GM18951 (cell line): ENCODE results near the gene CHAC1.

Experiments used
- POLR2A ChIP-seq: IDR thresholded peaks from 4 replicates; pipeline ENCODE4 v1.6.1; 2011; ENCODE audit warnings: mild to moderate bottlenecking; ENCODE audit not compliant: insufficient read length, insufficient read depth; ENCODE audit errors: extremely low read depth
- in situ Hi-C: fragments of 300-500 bp; cut with MboI; formaldehyde crosslinking; loops from one replicate; pipeline ENCODE4 v1.12.0; 2022; ENCODE audit warnings: low sequenced_read_pairs, mixed read lengths, inconsistent platforms; ENCODE audit not compliant: unreplicated experiment

The CHAC1 gene

GRCh38 chr15:40927495-40927872, 25.8 kb upstream of the CHAC1 start:
- TF ChIP-seq POLR2A: no peak
- in situ Hi-C loops: loop anchor here (10.0 kb wide), 1 partner anchor 397 kb away; no protein-coding TSS in a partner anchor

GRCh38 chr15:40927873-40928806, 25.1 kb upstream of the CHAC1 start:
- TF ChIP-seq POLR2A: no peak
- in situ Hi-C loops: loop anchor here (10.0 kb wide), 1 partner anchor 397 kb away; no protein-coding TSS in a partner anchor

DNA sequence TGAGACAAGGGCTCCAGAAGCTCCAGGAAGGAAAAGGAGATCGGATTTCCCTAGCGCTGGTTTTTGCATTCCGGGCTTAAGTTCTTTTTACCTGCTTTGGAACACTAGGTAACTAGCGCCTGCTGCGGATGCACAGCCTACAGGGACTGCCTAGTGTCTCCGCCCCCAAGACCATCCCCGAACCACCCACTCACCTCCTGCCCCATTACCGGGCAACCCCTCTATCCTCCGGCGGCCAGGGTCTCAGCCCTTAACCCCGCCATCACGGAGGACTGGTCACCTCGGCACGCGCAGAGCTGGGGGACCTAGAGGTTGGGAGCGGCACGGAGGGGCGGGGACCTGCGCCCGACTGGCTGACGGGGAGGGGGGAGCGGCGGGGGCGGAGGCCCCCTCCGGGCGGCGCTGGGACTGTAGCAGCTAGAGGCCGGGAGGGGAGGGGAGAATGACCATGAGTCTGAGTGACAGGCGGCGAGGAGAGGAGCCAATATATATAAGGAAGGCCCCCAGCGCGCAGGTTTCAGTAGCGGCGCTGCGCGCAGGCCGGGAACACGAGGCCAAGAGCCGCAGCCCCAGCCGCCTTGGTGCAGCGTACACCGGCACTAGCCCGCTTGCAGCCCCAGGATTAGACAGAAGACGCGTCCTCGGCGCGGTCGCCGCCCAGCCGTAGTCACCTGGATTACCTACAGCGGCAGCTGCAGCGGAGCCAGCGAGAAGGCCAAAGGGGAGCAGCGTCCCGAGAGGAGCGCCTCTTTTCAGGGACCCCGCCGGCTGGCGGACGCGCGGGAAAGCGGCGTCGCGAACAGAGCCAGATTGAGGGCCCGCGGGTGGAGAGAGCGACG, 24.2 kb upstream of the CHAC1 start, which contains the start of gene DLL4:
Gene DLL4 (plus strand): TSS at position 520 of the 839 bp plus-strand sequence. CDS start 329 bp downstream, outside the sequence.
- in situ Hi-C loops: loop anchor here (10.0 kb wide), 1 partner anchor 396 kb away; no protein-coding TSS in a partner anchor
- TF ChIP-seq POLR2A: peak; percentile 76

DNA sequence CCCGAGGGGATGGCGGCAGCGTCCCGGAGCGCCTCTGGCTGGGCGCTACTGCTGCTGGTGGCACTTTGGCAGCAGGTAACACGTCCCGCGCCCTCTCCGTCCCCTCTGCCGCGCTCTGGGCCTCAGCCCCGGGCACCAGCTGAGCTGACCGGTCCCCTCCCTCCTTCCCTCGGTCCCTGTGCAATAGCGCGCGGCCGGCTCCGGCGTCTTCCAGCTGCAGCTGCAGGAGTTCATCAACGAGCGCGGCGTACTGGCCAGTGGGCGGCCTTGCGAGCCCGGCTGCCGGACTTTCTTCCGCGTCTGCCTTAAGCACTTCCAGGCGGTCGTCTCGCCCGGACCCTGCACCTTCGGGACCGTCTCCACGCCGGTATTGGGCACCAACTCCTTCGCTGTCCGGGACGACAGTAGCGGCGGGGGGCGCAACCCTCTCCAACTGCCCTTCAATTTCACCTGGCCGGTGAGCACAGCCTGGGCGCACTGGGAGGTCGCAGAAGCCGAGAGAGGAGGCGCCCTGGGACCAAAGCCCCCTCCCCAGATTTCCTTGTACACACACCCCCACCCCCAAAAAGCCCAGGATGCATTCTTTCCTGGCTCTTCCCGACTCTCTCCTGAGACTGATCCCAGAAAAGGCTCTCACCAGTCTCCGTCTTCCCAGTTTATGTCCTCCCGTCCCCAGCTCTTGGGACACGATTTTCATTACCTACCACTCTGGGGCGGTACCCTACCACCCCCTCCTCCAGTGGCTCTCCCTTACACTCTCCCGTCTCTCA, 23.4 kb upstream of the CHAC1 start:
- TF ChIP-seq POLR2A: no peak
- in situ Hi-C loops: loop anchor here (10.0 kb wide), 1 partner anchor 395 kb away; no protein-coding TSS in a partner anchor

DNA sequence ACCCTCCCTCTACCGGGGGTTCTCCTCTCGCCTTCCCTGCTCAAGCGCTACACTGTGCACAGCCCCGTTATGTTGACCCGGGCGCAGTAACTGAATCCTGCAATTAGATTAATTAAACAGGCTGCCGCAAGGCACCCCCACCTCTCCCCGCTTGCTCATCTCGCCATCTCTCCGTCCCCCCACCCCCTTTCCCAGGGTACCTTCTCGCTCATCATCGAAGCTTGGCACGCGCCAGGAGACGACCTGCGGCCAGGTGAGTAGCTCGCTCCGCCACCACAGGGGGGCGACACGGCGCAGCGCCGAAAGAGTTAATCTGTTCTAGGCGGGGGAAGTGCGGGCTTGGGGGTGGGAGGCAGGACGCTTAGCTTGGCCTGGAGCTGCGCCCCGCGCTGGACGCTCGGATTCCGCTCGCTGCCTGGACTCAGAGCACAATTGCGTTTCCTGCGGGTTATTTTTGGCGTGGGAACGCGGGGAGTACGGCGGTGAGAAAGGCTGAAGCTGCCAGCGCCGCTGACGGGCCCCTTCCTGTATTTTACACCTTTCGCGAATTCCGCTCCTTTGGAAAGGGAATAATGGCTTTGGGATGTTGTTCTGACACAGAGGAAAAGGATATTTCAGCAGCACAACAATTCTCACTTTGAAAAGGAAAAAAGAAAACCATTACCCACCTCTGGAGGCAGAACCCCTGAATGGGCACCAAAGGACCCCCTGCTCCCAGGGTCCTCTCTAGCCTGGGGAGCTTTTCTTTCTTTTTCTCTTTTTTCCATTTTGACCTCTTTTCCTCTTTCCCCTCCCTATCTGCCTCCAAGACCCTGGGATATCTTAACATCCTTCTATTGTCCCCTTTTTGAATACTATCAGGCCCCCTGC, 22.6 kb upstream of the CHAC1 start:
- no peak for TF ChIP-seq POLR2A
- in situ Hi-C loops: no loop called here

DNA sequence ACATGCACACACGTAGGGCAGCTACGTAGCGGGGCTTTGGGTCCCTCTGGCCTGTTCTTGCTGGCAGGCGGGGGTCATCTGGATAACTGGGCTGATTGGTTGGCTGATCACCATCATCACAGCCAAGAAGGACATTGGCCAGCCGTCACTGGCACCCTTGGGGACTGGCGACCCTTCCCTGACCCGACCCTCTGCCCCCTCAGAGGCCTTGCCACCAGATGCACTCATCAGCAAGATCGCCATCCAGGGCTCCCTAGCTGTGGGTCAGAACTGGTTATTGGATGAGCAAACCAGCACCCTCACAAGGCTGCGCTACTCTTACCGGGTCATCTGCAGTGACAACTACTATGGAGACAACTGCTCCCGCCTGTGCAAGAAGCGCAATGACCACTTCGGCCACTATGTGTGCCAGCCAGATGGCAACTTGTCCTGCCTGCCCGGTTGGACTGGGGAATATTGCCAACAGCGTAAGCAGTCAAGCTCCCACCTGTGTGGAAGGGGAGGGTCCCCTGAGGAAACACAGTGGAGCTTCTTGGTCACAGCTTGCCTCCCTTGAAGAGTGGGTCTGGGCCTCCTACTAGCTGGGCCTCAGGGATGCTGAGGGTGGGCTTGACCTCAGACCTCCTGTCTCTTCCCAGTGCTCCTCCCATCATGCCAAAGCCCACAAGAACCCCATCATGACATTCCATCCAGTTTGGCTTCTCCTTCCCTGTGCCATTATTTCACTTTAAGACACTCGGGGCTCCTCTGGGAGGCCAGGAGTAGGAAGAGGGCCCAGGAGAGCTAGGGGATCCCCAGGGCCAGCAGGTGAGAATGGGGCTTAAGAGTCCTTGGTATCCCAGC, 21.8 kb upstream of the CHAC1 start:
- in situ Hi-C loops: no loop called here
- TF ChIP-seq POLR2A: no peak

- in situ Hi-C loops: no loop called here
- no peak for TF ChIP-seq POLR2A
Observed at GRCh38 chr15:40932156-40932555, 21.1 kb upstream of the CHAC1 start.

DNA sequence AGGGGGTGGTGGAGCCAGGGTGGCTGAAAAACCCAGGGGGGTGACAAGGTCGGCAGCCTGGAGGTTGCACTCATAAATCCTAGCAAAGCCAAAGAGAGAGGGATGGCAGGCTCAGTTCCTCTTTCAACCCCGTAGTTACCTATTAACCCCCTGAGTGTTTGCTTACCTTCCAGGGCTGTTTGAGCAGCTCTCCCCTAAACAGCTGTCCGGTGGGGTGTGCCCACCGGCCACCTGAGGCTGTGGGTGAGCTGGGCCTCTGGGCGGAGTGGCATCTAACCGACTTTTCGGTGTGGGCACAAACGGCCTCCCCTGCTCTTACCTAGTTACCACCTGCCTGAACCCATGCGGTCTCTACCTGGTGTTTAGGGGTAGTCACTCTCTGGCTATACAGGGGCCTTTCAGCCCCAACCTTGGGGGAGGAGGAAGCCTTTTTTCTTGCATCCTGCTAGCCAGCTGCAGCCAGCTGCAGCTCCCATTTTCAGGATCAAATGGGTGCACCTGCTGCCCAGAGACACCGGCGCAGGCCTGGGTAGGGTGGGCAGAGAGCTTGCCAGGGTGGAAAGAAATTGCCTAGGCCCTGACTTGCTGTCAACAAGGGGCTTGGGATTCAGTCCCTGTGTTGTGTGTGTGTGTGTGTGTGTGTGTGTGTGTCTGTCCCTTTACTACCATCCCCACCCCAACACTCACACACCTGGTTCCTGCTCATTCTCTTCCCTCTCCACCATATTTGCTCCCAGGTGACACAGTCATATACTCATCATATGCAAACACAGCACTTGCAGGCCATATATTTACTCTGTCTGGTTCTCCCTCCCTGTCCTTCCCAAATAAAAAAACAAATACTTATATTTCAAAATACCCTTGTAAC, 20.4 kb upstream of the CHAC1 start:
- no peak for TF ChIP-seq POLR2A
- in situ Hi-C loops: no loop called here

DNA sequence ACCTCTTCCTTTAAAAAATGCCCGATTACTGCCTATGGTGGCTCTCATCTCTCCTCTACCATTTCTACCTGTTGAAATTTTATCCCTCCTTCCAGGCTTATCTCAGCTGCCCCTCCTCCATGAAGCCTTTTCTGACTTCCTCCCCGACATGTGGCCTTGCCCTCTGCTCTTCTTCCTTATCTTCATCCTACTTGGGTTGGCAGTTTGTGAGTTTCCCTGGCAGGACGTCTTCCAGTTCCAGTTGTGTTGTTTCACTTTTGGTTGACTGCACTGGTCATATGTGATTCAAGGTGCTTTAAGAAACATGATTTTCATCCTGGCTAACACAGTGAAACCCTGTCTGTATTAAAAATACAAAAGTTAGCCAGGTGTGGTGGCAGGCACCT, 19.8 kb upstream of the CHAC1 start:
- no peak for TF ChIP-seq POLR2A
- in situ Hi-C loops: no loop called here

DNA sequence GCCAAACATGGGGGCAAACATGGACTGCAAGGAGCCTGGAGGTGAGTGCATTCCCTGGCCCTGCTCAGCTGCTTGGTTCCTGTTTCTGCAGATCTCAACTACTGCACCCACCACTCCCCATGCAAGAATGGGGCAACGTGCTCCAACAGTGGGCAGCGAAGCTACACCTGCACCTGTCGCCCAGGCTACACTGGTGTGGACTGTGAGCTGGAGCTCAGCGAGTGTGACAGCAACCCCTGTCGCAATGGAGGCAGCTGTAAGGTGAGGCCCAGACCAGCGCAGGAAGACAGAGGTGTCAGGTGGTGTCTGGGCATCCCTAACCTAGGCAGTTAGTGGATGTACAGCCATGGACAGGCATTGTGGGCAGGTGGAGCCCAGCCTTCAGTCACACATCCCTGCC, 18.8 kb upstream of the CHAC1 start:
- in situ Hi-C loops: no loop called here
- TF ChIP-seq POLR2A: no peak

DNA sequence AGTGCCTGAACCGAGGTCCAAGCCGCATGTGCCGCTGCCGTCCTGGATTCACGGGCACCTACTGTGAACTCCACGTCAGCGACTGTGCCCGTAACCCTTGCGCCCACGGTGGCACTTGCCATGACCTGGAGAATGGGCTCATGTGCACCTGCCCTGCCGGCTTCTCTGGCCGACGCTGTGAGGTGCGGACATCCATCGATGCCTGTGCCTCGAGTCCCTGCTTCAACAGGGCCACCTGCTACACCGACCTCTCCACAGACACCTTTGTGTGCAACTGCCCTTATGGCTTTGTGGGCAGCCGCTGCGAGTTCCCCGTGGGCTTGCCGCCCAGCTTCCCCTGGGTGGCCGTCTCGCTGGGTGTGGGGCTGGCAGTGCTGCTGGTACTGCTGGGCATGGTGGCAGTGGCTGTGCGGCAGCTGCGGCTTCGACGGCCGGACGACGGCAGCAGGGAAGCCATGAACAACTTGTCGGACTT, 17.0 kb upstream of the CHAC1 start:
- no peak for TF ChIP-seq POLR2A
- in situ Hi-C loops: no loop called here
